ENCODE data around the gene MYBPHL.
"Not testable (repeated sequence)": the region's sequence is repeated elsewhere in the genome, so short reads cannot be mapped to it uniquely, and the experiment has no call there.

MYBPHL gene

GRCh38 chr1:109304226-109304920 is 2.4 kb downstream of the MYBPHL start:
- DNase-seq = no peak

GRCh38 chr1:109301874-109302273 is 4.9 kb downstream of the MYBPHL start:
- DNase-seq = no peak

- no peak for DNase-seq
Measured at GRCh38 chr1:109300650-109301151, 6.1 kb downstream of the MYBPHL start.

DNA sequence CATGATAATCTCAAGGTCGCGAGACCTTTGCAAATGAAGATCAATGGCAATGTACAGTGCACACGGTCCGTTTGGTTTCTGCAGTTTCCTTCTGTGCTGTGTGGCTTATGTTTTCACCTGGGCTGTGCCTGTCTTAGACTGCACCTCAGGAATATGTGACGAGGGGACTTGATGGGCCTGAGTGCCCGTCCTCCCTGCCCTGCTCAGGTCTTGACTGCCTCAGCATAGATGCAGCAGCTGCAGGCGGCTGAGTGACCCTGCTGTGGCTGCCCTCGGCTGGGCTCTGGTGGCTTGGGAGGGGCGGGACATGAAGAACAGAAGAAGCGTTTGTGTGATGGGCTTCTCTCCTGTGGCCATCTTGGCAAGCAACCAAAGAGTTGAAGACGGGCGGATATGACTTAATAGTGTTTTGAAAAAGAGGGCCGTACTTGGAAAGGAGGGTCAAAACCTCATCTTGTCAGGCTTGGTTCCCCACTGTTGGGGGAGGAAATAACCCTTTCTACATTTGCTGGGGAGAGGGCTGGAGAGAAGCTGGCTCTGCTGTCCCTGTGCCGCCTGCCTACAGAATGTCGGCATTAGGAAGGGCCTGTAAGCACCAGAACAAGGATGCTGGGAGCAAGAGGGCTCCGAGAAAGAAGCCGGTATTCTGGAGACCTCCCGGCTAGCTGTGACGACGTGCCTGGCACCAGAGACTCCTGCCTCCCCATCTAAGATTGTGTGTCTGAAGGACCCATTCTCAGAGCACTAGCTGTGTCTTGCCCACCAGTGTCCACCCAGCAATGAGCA is 7.1 kb downstream of the MYBPHL start:
- no peak for DNase-seq

GRCh38 chr1:109298666-109299557 is 7.9 kb downstream of the MYBPHL start:
- DNase-seq = peak; percentile 88

- DNase-seq = no peak
Measured at GRCh38 chr1:109296782-109297181, 10.0 kb downstream of the MYBPHL start.

- DNase-seq = no peak
Measured at GRCh38 chr1:109295712-109296415, 10.9 kb downstream of the MYBPHL start.

DNA sequence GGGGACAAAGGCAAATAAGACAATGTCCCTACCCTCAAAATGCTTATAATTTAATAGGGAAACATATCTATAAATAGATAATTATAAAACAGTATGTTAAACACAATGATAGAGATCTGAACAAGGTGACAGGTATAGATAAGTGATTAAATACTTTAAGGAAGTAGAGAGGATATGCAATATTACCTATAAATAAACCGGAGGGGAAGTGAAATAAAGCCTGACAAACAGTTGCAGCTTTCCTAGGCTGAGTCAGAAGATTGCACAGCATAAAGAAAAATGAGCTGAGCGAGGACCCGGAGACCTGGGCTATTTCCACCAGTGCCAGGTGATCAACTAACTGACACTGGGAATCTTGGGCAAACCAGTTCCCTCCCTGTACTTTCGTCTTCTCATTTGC is 12.3 kb downstream of the MYBPHL start:
- DNase-seq = no peak

DNA sequence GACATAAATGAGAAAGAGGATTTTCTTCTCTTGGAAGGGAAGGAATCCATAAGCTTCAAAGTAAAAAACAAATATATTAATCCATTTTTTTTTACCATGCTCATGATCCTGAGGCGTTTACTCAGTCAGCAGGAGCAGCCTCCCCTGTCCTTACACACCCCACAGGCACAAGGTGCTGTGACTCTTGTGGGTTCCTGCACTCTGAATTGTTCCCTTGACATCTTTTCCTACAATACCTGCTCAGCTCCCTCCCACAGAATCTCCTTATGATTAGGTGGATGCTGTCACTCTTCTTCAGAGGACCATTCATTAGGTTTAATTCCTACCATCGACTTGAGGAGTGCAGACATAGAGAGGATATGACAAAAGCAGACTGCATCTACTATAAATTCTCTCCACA is 13.8 kb downstream of the MYBPHL start:
- no peak for DNase-seq

DNA sequence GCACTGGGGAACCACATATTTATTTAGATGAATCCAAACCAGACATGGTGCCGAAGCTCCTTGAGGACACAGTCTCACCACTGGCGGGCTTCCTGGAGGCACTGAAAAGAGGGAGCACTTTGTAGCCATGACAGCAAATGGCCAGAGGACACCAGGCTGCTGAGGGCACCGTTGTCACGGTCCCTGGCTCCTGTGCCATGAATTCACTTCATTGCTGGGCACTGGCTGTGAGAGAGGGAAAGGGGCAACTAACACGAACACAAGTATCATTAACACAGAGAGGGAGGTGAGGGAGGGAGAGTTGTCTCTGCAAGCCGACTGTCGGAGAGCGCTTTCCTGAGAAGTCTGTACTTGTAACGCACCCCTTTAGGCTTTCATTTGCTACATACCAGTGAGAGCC is 14.4 kb downstream of the MYBPHL start:
- no peak for DNase-seq

DNA sequence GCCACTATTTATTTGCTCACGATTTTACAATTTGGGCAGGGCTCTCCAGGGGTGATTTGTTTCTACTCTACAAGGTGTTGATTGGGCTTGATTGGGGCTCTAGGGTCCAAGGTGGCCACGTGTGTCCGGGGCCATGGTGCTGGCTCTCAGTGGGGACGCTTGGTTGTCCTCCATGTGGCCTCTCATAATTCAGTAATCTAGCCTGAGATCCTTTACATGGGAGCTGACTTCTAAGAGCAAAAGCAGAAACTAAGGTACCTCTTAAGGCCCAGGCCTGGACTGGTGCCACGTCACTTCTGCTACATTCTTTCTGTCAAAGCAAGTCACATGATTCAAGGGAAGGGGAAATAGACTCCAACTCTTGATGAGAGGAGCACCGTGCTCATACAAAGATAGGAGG is 15.8 kb downstream of the MYBPHL start:
- no peak for DNase-seq

- DNase-seq = no peak
Measured at GRCh38 chr1:109290137-109290536, 16.7 kb downstream of the MYBPHL start.

GRCh38 chr1:109286762-109287161 is 20.0 kb downstream of the MYBPHL start:
- DNase-seq = not testable (repeated sequence)

- no peak for DNase-seq
Measured at GRCh38 chr1:109283748-109284600, 22.8 kb downstream of the MYBPHL start.

DNA sequence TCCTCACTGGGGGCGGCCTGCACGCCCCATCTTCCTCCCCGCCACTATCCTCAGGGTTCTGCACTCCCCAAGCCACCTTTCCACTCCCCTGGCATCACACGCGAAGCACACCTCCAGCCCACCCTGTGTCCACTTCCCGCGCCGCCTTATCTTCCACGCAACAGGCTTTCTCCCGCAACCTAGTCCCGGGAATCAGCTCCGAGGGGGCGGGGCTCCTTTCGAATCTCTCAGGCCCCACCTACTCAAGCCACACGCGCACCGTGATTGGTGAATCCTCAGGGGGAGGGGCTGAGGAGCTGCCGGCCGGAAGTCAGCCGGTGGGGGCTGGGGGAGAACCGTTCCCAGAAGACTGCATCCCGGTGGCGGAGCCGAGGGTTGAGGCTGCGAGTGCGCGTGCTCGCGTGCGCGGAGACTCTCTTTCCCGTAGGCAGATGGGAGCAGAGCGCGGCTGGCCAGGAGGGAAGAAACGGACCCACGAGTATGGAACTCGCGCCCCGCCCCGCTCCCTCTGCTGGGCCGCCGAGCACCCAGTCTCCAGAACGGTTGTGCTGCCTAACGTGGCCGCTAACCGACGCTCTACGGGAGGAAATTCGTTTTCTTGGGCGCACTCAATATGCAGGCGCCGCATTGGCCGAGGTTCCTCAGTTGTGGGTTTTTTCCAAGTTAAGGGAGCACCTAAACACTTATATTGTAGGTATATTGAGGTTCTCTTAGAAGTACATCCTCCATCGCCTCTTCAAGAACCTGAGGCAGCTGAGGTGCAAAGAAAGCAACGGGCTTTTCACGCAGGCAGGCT is 23.7 kb downstream of the MYBPHL start, which contains the start of gene PSRC1:
PSRC1 (minus strand) TSS at position 194 of the 796 bp plus-strand sequence.
- DNase-seq = peak; percentile 97

DNA sequence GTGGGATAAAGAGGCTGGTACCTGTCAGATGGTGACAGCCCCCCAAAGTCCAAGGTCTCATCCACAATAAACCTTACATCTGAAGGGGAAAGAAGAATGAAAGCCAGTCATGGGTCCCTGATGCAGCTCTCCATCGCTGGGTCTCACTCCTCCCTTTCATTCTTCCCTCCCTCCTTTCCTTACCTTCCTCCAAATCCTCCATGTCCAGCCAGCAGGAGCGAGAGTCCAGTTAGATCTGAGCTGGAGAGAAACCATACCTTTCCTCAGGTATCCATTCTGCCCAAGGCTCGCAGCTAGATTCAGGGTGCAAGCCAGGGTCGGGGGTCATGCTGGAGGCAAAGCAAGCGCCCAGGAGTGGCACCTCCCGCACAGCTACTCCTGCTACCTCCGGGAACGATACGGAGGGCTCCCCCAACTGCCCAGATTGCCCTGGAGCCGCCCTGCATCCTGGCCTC is 24.3 kb downstream of the MYBPHL start:
- no peak for DNase-seq

- DNase-seq = peak; percentile 43
Measured at GRCh38 chr1:109281680-109282496, 24.9 kb downstream of the MYBPHL start.

- DNase-seq = no peak
Measured at GRCh38 chr1:109280862-109281261, 25.9 kb downstream of the MYBPHL start.

GRCh38 chr1:109279615-109280278 is 27.1 kb downstream of the MYBPHL start:
- no peak for DNase-seq

Data from EL (cell line).